ENCODE results near the gene ELAVL1.

Gene ELAVL1

GRCh38 chr19:8020681-8021080 is 15.2 kb upstream of the ELAVL1 start:
- no peak overlapping the region for H3K4me3 ChIP-seq (replicated peaks; ENCODE audit: low read depth, low read length)
- TF ChIP-seq, protein P1, sequence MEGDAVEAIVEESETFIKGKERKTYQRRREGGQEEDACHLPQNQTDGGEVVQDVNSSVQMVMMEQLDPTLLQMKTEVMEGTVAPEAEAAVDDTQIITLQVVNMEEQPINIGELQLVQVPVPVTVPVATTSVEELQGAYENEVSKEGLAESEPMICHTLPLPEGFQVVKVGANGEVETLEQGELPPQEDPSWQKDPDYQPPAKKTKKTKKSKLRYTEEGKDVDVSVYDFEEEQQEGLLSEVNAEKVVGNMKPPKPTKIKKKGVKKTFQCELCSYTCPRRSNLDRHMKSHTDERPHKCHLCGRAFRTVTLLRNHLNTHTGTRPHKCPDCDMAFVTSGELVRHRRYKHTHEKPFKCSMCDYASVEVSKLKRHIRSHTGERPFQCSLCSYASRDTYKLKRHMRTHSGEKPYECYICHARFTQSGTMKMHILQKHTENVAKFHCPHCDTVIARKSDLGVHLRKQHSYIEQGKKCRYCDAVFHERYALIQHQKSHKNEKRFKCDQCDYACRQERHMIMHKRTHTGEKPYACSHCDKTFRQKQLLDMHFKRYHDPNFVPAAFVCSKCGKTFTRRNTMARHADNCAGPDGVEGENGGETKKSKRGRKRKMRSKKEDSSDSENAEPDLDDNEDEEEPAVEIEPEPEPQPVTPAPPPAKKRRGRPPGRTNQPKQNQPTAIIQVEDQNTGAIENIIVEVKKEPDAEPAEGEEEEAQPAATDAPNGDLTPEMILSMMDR (IDR thresholded peaks at IDR 0.05; ENCODE audit: low read length, missing control alignments) = no peak
- no peak for DNase-seq (ENCODE audit: low read depth)

GRCh38 chr19:8017808-8018207 is 12.4 kb upstream of the ELAVL1 start:
- H3K4me3 ChIP-seq (replicated peaks; ENCODE audit: low read depth, low read length) = no peak overlapping the region
- TF ChIP-seq, protein P1 (IDR thresholded peaks at IDR 0.05; ENCODE audit: low read length, missing control alignments) = no peak
- no peak for DNase-seq (ENCODE audit: low read depth)

- TF ChIP-seq, protein P1 (IDR thresholded peaks at IDR 0.05; ENCODE audit: low read length, missing control alignments) = no peak
- peak overlapping the region; percentile 73 for H3K4me3 ChIP-seq (replicated peaks; ENCODE audit: low read depth, low read length)
- peak; percentile 33 for DNase-seq (ENCODE audit: low read depth)
Observed at GRCh38 chr19:8004723-8005513, 523 bp downstream of the ELAVL1 start.

- TF ChIP-seq, protein P1 (IDR thresholded peaks at IDR 0.05; ENCODE audit: low read length, missing control alignments) = no peak
- DNase-seq (ENCODE audit: low read depth) = no peak
- H3K4me3 ChIP-seq (replicated peaks; ENCODE audit: low read depth, low read length) = peak overlapping the region; percentile 73
Observed at GRCh38 chr19:8004001-8004400, 1.4 kb downstream of the ELAVL1 start.

- TF ChIP-seq, protein P1 (IDR thresholded peaks at IDR 0.05; ENCODE audit: low read length, missing control alignments) = peak; percentile 99
- DNase-seq (ENCODE audit: low read depth) = peak; percentile 85
- peak overlapping the region; percentile 50 for H3K4me3 ChIP-seq (replicated peaks; ENCODE audit: low read depth, low read length)
Observed at GRCh38 chr19:8001995-8002849, 3.2 kb downstream of the ELAVL1 start.

DNA sequence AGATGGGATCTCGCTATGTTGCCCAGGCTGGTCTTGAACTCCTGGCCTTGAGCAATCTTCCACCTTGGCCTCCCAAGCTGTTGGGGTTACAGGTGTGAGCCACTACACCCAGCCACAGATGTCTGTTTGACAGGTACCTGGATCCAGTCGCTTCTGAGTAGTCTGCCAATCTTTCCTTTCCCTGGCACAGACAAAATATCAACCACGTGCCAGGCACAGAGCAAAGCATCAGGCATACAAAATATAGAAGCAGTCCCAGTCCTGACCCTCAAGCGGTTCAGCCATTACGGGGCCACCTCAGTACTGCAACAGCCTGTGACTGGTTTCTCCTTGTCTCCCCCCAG is 3.8 kb downstream of the ELAVL1 start:
- H3K4me3 ChIP-seq (replicated peaks; ENCODE audit: low read depth, low read length) = peak overlapping the region; percentile 50
- peak; percentile 13 for DNase-seq (ENCODE audit: low read depth)
- TF ChIP-seq, protein P1 (IDR thresholded peaks at IDR 0.05; ENCODE audit: low read length, missing control alignments) = no peak
